ENCODE measurements around the gene CDS2.

Gene CDS2

GRCh38 chr20:5168651-5169396 is 42.0 kb downstream of the CDS2 start:
- no peaks in the 10 kb centered on the region; the same call in 1 of the 2 replicates for H3K36me3 ChIP-seq
- DNase-seq, result no peak
- TF ChIP-seq, protein P1, sequence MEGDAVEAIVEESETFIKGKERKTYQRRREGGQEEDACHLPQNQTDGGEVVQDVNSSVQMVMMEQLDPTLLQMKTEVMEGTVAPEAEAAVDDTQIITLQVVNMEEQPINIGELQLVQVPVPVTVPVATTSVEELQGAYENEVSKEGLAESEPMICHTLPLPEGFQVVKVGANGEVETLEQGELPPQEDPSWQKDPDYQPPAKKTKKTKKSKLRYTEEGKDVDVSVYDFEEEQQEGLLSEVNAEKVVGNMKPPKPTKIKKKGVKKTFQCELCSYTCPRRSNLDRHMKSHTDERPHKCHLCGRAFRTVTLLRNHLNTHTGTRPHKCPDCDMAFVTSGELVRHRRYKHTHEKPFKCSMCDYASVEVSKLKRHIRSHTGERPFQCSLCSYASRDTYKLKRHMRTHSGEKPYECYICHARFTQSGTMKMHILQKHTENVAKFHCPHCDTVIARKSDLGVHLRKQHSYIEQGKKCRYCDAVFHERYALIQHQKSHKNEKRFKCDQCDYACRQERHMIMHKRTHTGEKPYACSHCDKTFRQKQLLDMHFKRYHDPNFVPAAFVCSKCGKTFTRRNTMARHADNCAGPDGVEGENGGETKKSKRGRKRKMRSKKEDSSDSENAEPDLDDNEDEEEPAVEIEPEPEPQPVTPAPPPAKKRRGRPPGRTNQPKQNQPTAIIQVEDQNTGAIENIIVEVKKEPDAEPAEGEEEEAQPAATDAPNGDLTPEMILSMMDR (IDR thresholded peaks at IDR 0.05; ENCODE audit: low read depth, low read length), result no peak
- no peaks in the 10 kb centered on the region for H3K27me3 ChIP-seq (ENCODE audit: insufficient read depth, low read depth, severe bottlenecking)
- H3K4me3 ChIP-seq (ENCODE audit: low read depth, low read length), result no peak overlapping the region
- H3K27ac ChIP-seq, result no peak overlapping the region
- no peaks in the 10 kb centered on the region for H3K9me3 ChIP-seq (ENCODE audit: severe bottlenecking)

GRCh38 chr20:5170341-5170740 is 43.5 kb downstream of the CDS2 start:
- Histone ChIP-seq H3K9me3 (ENCODE audit: severe bottlenecking) (no peaks in the 10 kb centered on the region), H3K27ac (no peak overlapping the region), H3K36me3 (peaks cover 8% of the 10 kb centered on the region), H3K27me3 (ENCODE audit: insufficient read depth, low read depth, severe bottlenecking) (no peaks in the 10 kb centered on the region), H3K4me3 (ENCODE audit: low read depth, low read length) (no peak overlapping the region)
- TF ChIP-seq, protein P1 (IDR thresholded peaks at IDR 0.05; ENCODE audit: low read depth, low read length), result no peak
- peak; percentile 22 for DNase-seq

- H3K9me3 ChIP-seq (ENCODE audit: severe bottlenecking), result no peaks in the 10 kb centered on the region
- no peaks in the 10 kb centered on the region for H3K27me3 ChIP-seq (ENCODE audit: insufficient read depth, low read depth, severe bottlenecking)
- TF ChIP-seq, protein P1 (IDR thresholded peaks at IDR 0.05; ENCODE audit: low read depth, low read length), result no peak
- H3K4me3 ChIP-seq (ENCODE audit: low read depth, low read length), result no peak overlapping the region
- H3K36me3 ChIP-seq, result peaks cover 9% of the 10 kb centered on the region
- no peak overlapping the region for H3K27ac ChIP-seq
- DNase-seq, result no peak
Observed at GRCh38 chr20:5171064-5171789, 44.4 kb downstream of the CDS2 start.

GRCh38 chr20:5171790-5172164 is 45.0 kb downstream of the CDS2 start:
- Histone ChIP-seq H3K4me3 (ENCODE audit: low read depth, low read length) (no peak overlapping the region), H3K27me3 (ENCODE audit: insufficient read depth, low read depth, severe bottlenecking) (no peaks in the 10 kb centered on the region), H3K9me3 (ENCODE audit: severe bottlenecking) (no peaks in the 10 kb centered on the region), H3K27ac (no peak overlapping the region), H3K36me3 (peaks cover 13% of the 10 kb centered on the region)
- TF ChIP-seq, protein P1 (IDR thresholded peaks at IDR 0.05; ENCODE audit: low read depth, low read length), result no peak
- DNase-seq, result no peak

DNA sequence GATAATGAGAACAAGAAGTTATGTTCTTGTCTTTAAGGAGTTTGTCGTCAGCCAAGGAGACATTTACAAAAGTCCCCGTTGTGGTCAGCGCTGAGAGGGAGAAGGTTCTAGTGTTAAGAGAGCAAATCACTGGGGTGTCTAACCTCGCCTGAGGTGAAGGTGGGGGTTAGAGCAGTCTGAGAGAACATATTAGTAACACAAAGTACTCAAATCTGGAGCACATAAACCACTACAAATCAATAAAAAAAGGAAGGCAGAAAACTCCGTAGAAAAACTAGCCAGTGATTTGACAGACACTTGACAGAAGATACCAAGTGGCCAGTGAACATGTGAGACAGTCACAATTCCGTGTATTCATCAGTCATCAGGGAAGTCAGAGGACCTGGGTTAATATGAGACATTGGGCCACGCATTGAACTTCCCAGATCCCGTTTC is 45.4 kb downstream of the CDS2 start:
- no peak for DNase-seq
- Histone ChIP-seq H3K4me3 (ENCODE audit: low read depth, low read length) (no peak overlapping the region), H3K9me3 (ENCODE audit: severe bottlenecking) (no peaks in the 10 kb centered on the region), H3K36me3 (peaks cover 16% of the 10 kb centered on the region), H3K27me3 (ENCODE audit: insufficient read depth, low read depth, severe bottlenecking) (no peaks in the 10 kb centered on the region), H3K27ac (no peak overlapping the region)
- TF ChIP-seq, protein P1 (IDR thresholded peaks at IDR 0.05; ENCODE audit: low read depth, low read length), result no peak

All from WERI-Rb-1 (cell line).